Measurements from ENCODE around the gene PLXNA1. TPM values are rescaled to one million over a fixed set of nuclear protein-coding genes. Genes with fewer than 3 reads are reported as not detected.

The PLXNA1 gene
- total RNA-seq, 8 experiments from 2014 or later: 28.2 to 56.1 (median 37.1) TPM

DNA sequence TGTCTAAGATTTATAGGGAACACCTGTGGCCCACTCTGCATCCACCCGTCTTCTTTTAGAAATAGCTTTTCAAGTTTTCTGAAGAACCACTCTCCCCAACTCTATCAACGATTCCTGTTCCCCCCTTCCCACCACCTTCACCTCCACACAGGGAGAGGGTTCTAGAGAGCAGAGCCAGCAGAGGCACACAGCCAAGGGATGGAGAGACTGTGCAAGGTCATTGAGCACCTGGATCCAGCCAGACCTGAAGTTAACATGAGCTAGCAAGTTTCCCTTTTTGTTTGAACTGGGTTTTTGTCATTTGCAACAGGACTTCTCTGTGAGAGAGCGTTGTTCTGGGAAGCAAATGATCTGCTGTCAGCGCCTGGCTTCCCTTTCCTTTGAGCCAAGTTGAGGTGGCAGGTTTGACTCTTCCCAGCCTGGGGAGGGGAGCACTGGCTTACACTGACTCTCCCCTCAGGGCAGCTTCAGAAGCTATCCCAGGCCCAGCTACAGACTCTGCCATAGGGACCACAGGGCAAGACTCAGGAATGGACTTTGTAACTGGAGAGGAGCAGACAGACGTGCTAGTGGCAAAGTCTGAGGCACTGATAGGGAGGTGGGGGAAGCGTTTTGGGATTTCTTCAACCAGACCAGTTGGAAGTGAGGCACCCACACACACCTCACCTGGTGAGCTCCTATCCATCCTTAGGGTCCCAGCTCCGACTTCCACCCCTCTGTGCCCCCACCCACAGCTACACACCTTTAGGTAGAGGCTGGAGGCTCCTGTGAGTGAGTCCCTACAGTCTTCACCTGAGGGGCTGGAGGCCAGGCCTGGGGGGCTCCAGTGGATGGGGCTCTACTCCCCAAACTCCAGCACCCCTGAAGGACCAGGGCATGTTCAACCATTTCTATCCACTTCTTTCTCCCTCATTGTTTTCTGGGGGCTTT lies 19.4 kb upstream of the PLXNA1 start:
- WGBS, 10 experiments: 80 to 100% (median 93%) methylated on average over 1 to 5 of the region's 7 CpGs; no CpG with 5 or more reads in 3 of the 10 experiments
- Histone ChIP-seq H3K4me1 (replicated peaks in 1 of 2) (peaks cover 8 to 16% of the 10 kb centered on the region in 2 donors), H3K27ac (no peak overlapping the region), H3K4me3 (no peak overlapping the region)
- in situ Hi-C loops (cut with MboI; ENCODE audit: low pct_unique_long_range_greater_than_20kb in 2 of 9, low sequenced_read_pairs in 9 of 9, unreplicated experiment in 9 of 9): loop anchor here in 4 of 9 experiments (25.0 kb wide), 1 partner anchor 201 kb away; no protein-coding TSS in a partner anchor
- no peak for ATAC-seq (replicated peaks in 6 of 8)

- Histone ChIP-seq H3K4me1 (replicated peaks in 1 of 2) (peaks cover 8 to 16% of the 10 kb centered on the region in 2 donors), H3K27ac (no peak overlapping the region), H3K4me3 (no peak overlapping the region)
- ATAC-seq (replicated peaks in 6 of 8): no peak
- 71 to 100% (median 81%) methylated on average over 1 to 4 of the region's 7 CpGs; no CpG with 5 or more reads in 7 of the 10 experiments for WGBS, 10 experiments
- in situ Hi-C loops (cut with MboI; ENCODE audit: low pct_unique_long_range_greater_than_20kb in 2 of 9, low sequenced_read_pairs in 9 of 9, unreplicated experiment in 9 of 9): loop anchor here in 4 of 9 experiments (25.0 kb wide), 1 partner anchor 202 kb away; no protein-coding TSS in a partner anchor
These were observed 18.7 kb upstream of the PLXNA1 start for GRCh38 chr3:126964261-126964660.

- Histone ChIP-seq H3K27ac (no peak overlapping the region), H3K4me1 (replicated peaks in 1 of 2) (peaks cover 8 to 12% of the 10 kb centered on the region in 2 donors), H3K4me3 (no peak overlapping the region)
- 77 to 100% (median 90%) methylated on average over 2 to 6 of the region's 10 CpGs; no CpG with 5 or more reads in 5 of the 10 experiments for WGBS, 10 experiments
- in situ Hi-C loops (cut with MboI; ENCODE audit: low pct_unique_long_range_greater_than_20kb in 2 of 9, low sequenced_read_pairs in 9 of 9, unreplicated experiment in 9 of 9): loop anchor here in 4 of 9 experiments (25.0 kb wide), 1 partner anchor 203 kb away; no protein-coding TSS in a partner anchor
- no peak for ATAC-seq (replicated peaks in 6 of 8)
These were observed 18.0 kb upstream of the PLXNA1 start for GRCh38 chr3:126964950-126965349.

DNA sequence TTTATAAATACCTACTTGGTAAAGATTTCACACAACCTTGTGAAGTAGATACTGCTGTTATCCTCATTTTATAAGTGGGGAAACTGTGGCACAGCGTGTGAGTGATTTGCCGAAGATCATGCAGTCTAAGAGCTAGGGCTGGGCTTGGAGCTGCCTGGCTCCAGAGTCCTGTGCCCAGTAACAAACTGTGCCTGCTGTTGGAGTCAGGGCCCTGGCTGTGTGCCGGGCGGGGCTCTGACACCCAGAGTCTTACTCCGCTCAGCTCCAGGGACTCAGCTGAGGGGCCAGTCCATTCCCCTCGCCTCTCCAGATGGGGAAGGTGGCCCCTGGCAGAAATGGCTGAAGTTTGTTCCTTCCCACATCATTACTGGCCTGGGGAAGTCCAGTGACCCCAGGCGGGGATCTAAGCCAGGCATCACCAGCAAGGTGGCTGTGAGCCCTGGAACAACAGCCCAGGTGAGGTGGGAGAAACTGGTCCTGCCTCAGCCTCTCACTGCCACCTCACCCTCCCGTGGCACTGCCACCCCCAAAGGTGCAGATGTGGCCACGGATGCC lies 17.3 kb upstream of the PLXNA1 start:
- WGBS, 10 experiments: 60 to 100% (median 90%) methylated on average over 1 to 4 of the region's 9 CpGs; no CpG with 5 or more reads in 3 of the 10 experiments
- Histone ChIP-seq H3K27ac (no peak overlapping the region), H3K4me1 (replicated peaks in 1 of 2) (peaks cover 2 to 6% of the 10 kb centered on the region in 2 donors), H3K4me3 (no peak overlapping the region)
- ATAC-seq (replicated peaks in 6 of 8): no peak
- in situ Hi-C loops (cut with MboI; ENCODE audit: low pct_unique_long_range_greater_than_20kb in 2 of 9, low sequenced_read_pairs in 9 of 9, unreplicated experiment in 9 of 9): loop anchor here in 4 of 9 experiments (25.0 kb wide), 1 partner anchor 203 kb away; no protein-coding TSS in a partner anchor

GRCh38 chr3:126967386-126967785 lies 15.5 kb upstream of the PLXNA1 start:
- WGBS, 10 experiments: 80 to 100% (median 91%) methylated on average over 1 to 6 of the region's 10 CpGs; no CpG with 5 or more reads in 5 of the 10 experiments
- in situ Hi-C loops (cut with MboI; ENCODE audit: low pct_unique_long_range_greater_than_20kb in 2 of 9, low sequenced_read_pairs in 9 of 9, unreplicated experiment in 9 of 9): loop anchor here in 4 of 9 experiments (25.0 kb wide), 1 partner anchor 205 kb away; no protein-coding TSS in a partner anchor
- Histone ChIP-seq H3K27ac (no peak overlapping the region), H3K4me1 (replicated peaks in 1 of 2) (peaks cover 3 to 7% of the 10 kb centered on the region in 2 donors), H3K4me3 (no peak overlapping the region)
- no peak for ATAC-seq (replicated peaks in 6 of 8)

- ATAC-seq (replicated peaks in 6 of 8): peak in 4 of 8 experiments; percentile 30 to 45 (median 32)
- 24 to 82% (median 80%) methylated on average over 1 to 14 of the region's 20 CpGs; no CpG with 5 or more reads in 2 of the 10 experiments for WGBS, 10 experiments
- peaks cover 3 to 8% of the 10 kb centered on the region in 2 donors for H3K4me1 ChIP-seq (replicated peaks in 1 of 2)
- no peak overlapping the region for H3K27ac ChIP-seq
- in situ Hi-C loops (cut with MboI; ENCODE audit: low pct_unique_long_range_greater_than_20kb in 2 of 9, low sequenced_read_pairs in 9 of 9, unreplicated experiment in 9 of 9): loop anchor here in 4 of 9 experiments (25.0 kb wide), 1 partner anchor 206 kb away; no protein-coding TSS in a partner anchor
- H3K4me3 ChIP-seq: no peak overlapping the region
These were observed 14.2 kb upstream of the PLXNA1 start for GRCh38 chr3:126968391-126969390.

- 11 to 100% (median 61%) methylated on average over 1 to 7 of the region's 7 CpGs; no CpG with 5 or more reads in 1 of the 10 experiments for WGBS, 10 experiments
- in situ Hi-C loops (cut with MboI; ENCODE audit: low pct_unique_long_range_greater_than_20kb in 2 of 9, low sequenced_read_pairs in 9 of 9, unreplicated experiment in 9 of 9): loop anchor here in 4 of 9 experiments (25.0 kb wide), 1 partner anchor 207 kb away; no protein-coding TSS in a partner anchor
- peak in 3 of 8 experiments; percentile 28 to 61 (median 32) for ATAC-seq (replicated peaks in 6 of 8)
- Histone ChIP-seq H3K4me1 (replicated peaks in 1 of 2) (peaks cover 3 to 8% of the 10 kb centered on the region in 2 donors), H3K4me3 (no peak overlapping the region), H3K27ac (no peak overlapping the region)
These were observed 13.3 kb upstream of the PLXNA1 start for GRCh38 chr3:126969586-126969985.

DNA sequence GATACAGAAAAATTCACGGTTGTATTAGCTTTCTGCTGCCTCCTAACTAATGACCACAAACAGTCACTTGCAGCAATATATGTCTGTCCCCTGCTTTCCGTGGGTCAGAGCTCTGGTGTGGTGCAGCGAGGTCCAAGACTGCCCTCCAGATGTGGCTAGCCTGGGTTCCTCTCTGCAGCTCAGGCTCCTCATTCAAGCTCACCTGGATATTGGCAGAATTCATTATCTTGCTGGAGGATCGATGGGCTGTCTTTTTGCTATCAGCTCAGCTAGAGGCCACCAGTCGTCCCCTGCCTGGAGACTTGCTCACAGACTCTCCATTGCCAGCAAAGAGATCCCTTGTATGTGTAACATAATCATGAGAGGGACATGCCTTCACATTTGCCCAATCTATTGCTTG lies 12.8 kb upstream of the PLXNA1 start:
- no peak overlapping the region for H3K27ac ChIP-seq
- in situ Hi-C loops (cut with MboI; ENCODE audit: low pct_unique_long_range_greater_than_20kb in 2 of 9, low sequenced_read_pairs in 9 of 9, unreplicated experiment in 9 of 9): loop anchor here in 5 of 9 experiments (10.0 to 25.0 kb wide), 3 partner anchors 208 to 295 kb away; no protein-coding TSS in a partner anchor
- WGBS, 10 experiments: 53 to 93% (median 69%) methylated on average over 1 to 5 of the region's 5 CpGs; no CpG with 5 or more reads in 2 of the 10 experiments
- no peak overlapping the region for H3K4me3 ChIP-seq
- H3K4me1 ChIP-seq (replicated peaks in 1 of 2): peaks cover 3 to 8% of the 10 kb centered on the region in 2 donors
- no peak for ATAC-seq (replicated peaks in 6 of 8)

DNA sequence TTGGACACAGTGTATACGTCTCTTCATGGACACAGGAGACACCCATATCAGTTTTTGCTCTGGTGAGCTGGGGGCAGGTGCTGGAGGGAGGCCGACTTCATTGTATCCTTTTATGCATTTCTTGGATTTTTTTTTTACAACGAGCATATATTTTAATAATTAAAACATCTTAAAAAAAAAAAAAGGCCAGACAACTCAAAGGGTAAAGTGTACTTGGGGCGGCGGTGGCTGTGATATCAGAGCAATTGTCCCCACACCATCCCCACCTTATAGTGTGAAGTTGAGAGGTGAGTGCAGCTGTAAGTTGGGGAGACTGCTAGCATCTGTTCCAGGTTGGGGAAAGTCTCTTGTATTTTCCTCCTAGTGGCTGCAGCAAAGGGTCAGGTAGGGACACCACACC lies 12.0 kb upstream of the PLXNA1 start:
- WGBS, 10 experiments: 78 to 100% (median 92%) methylated on average over 1 to 5 of the region's 5 CpGs; no CpG with 5 or more reads in 1 of the 10 experiments
- Histone ChIP-seq H3K4me3 (no peak overlapping the region), H3K27ac (no peak overlapping the region), H3K4me1 (replicated peaks in 1 of 2) (peaks cover 3 to 8% of the 10 kb centered on the region in 2 donors)
- no peak for ATAC-seq (replicated peaks in 6 of 8)
- in situ Hi-C loops (cut with MboI; ENCODE audit: low pct_unique_long_range_greater_than_20kb in 2 of 9, low sequenced_read_pairs in 9 of 9, unreplicated experiment in 9 of 9): loop anchor here in 5 of 9 experiments (10.0 to 25.0 kb wide), 3 partner anchors 209 to 296 kb away; no protein-coding TSS in a partner anchor

- WGBS, 10 experiments: 0 to 100% (median 60%) methylated on average over 1 to 3 of the region's 13 CpGs; no CpG with 5 or more reads in 5 of the 10 experiments
These were observed 11.0 kb upstream of the PLXNA1 start for GRCh38 chr3:126971891-126972351.

GRCh38 chr3:126972866-126973265 lies 10.0 kb upstream of the PLXNA1 start:
- WGBS, 10 experiments: 0 to 80% methylated on average over 1 of the region's 5 CpGs; no CpG with 5 or more reads in 8 of the 10 experiments
- in situ Hi-C loops (cut with MboI; ENCODE audit: low pct_unique_long_range_greater_than_20kb in 2 of 9, low sequenced_read_pairs in 9 of 9, unreplicated experiment in 9 of 9): loop anchor here in 5 of 9 experiments (10.0 to 25.0 kb wide), 3 partner anchors 211 to 298 kb away; no protein-coding TSS in a partner anchor

More at GRCh38 chr3:126971891-126972351, 11.0 kb upstream of the PLXNA1 start:
- Histone ChIP-seq H3K27ac (no peak overlapping the region), H3K4me3 (no peak overlapping the region), H3K4me1 (replicated peaks in 1 of 2) (peaks cover 3 to 8% of the 10 kb centered on the region in 2 donors)
- in situ Hi-C loops (cut with MboI; ENCODE audit: low pct_unique_long_range_greater_than_20kb in 2 of 9, low sequenced_read_pairs in 9 of 9, unreplicated experiment in 9 of 9): loop anchor here in 5 of 9 experiments (10.0 to 25.0 kb wide), 3 partner anchors 210 to 297 kb away; no protein-coding TSS in a partner anchor
- ATAC-seq (replicated peaks in 6 of 8): peak; percentile 58 to 94 (median 82)

More at GRCh38 chr3:126972866-126973265, 10.0 kb upstream of the PLXNA1 start:
- H3K4me3 ChIP-seq: no peak overlapping the region
- H3K4me1 ChIP-seq (replicated peaks in 1 of 2): peaks cover 3 to 8% of the 10 kb centered on the region in 2 donors
- no peak overlapping the region for H3K27ac ChIP-seq
- ATAC-seq (replicated peaks in 6 of 8): no peak
